Keratinocyte (primary cell): ENCODE measurements around the gene USP35.

Experiments used
- EZH2 ChIP-seq: IDR thresholded peaks from one replicate; pipeline ENCODE4 v1.6.1; 2012; ENCODE audit warnings: inconsistent platforms, mild to moderate bottlenecking, low read length, moderate library complexity
- TF ChIP-seq, protein P1 (sequence below), 3 experiments: IDR thresholded peaks in 1 of 3; conservative IDR thresholded peaks in 1 of 3; optimal IDR thresholded peaks in 1 of 3; 2 replicates in 2 of 3; 3 replicates in 1 of 3; pipeline versions ENCODE3 to v1.5.1; 2011; ENCODE audit warnings: low read length in 3 of 3, mild to moderate bottlenecking in 3 of 3, moderate library complexity in 2 of 3, control low read depth in 1 of 3, inconsistent platforms in 1 of 3; ENCODE audit not compliant: insufficient read depth in 2 of 3; ENCODE audit errors: extremely low read depth in 1 of 3

DNA sequence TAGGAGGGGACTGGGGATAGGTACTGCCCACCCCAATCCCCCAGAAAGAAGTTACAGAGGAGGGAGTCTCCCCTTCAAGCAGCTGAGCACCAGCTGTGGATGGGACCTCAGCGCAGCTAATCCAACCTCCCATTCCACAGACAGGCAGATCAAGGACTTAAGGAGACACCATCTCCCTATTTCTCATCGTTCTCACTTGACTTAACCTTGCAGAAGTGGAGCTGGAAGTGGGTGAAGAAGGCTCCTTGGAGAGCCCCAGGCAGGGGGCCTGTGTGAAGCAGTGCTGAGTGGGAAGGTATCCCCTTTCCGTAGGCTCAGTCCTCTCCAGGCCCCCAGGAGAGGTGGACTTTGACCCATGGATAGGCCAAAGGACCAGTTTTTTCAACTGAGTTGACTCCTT is 27.3 kb downstream of the USP35 start:
- TF ChIP-seq, protein P1, sequence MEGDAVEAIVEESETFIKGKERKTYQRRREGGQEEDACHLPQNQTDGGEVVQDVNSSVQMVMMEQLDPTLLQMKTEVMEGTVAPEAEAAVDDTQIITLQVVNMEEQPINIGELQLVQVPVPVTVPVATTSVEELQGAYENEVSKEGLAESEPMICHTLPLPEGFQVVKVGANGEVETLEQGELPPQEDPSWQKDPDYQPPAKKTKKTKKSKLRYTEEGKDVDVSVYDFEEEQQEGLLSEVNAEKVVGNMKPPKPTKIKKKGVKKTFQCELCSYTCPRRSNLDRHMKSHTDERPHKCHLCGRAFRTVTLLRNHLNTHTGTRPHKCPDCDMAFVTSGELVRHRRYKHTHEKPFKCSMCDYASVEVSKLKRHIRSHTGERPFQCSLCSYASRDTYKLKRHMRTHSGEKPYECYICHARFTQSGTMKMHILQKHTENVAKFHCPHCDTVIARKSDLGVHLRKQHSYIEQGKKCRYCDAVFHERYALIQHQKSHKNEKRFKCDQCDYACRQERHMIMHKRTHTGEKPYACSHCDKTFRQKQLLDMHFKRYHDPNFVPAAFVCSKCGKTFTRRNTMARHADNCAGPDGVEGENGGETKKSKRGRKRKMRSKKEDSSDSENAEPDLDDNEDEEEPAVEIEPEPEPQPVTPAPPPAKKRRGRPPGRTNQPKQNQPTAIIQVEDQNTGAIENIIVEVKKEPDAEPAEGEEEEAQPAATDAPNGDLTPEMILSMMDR (optimal IDR thresholded peaks at IDR 0.05 in 1 of 3, IDR thresholded peaks at IDR 0.05 in 1 of 3, conservative IDR thresholded peaks at IDR 0.05 in 1 of 3; ENCODE audit: extremely low read depth in 1 of 3, insufficient read depth in 2 of 3, low read length in 3 of 3): no peak
- TF ChIP-seq EZH2: no peak
